Measurements from ENCODE around the gene ST8SIA1.

- TF ChIP-seq CTCF (IDR thresholded peaks at IDR 0.05) (no peak), POLR2A (IDR thresholded peaks at IDR 0.05; ENCODE audit: low read depth) (no peak), POLR2AphosphoS5 (IDR thresholded peaks at IDR 0.05) (no peak), EP300 (IDR thresholded peaks at IDR 0.05) (no peak)
These were observed 62.0 kb downstream of the ST8SIA1 start for GRCh38 chr12:22272335-22273151.

All from esophagus muscularis mucosa (tissue), 4 donors.